Fibroblast of villous mesenchyme (primary cell): ENCODE measurements around the gene SPTB. TPM values are rescaled to one million over a fixed set of nuclear protein-coding genes. Genes with fewer than 3 reads are reported as not detected.

Source experiments
- DNase-seq: peaks from one replicate; pipeline ENCODE4 v3.0.0-alpha.2; 2010; ENCODE audit warnings: low read depth
- H3K4me3 ChIP-seq: 2 replicates; pipeline ENCODE4 v1.5.1; 2011; ENCODE audit warnings: low read depth, mild to moderate bottlenecking, low read length
- total RNA-seq: library from RNA; depleted of rRNA; stranded (reverse); fragments of >200 nt; gene quantifications from 2 replicates; pipeline ENCODE4 v1.2.3, GENCODE V29; 2012
- TF ChIP-seq, protein P1 (sequence below): IDR thresholded peaks from 2 replicates; pipeline ENCODE4 v1.5.1; 2012; ENCODE audit warnings: low read depth, mild to moderate bottlenecking, low read length; ENCODE audit not compliant: insufficient read depth

SPTB gene
- total RNA-seq, 1 donor, result under 0.01 TPM

DNA sequence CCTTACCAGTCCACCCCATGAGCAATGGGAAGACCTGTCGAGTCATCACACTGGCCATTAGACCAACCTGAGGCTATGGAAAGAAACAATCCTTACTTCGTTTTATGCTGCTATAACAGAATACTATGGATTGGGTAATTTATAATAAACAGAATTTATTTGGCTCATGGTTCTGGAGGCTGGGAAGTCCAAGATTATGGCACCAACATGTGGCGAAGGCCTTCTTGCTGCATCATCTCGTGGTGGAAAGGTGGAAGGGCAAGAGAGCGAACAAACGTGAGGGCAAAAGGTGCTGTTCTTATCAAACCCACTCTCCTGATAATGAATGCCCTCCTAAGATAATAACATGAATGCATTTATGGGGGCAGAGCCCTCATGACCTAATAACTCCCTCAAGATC is 9.6 kb upstream of the SPTB start:
- H3K4me3 ChIP-seq, result no peak overlapping the region
- TF ChIP-seq, protein P1, sequence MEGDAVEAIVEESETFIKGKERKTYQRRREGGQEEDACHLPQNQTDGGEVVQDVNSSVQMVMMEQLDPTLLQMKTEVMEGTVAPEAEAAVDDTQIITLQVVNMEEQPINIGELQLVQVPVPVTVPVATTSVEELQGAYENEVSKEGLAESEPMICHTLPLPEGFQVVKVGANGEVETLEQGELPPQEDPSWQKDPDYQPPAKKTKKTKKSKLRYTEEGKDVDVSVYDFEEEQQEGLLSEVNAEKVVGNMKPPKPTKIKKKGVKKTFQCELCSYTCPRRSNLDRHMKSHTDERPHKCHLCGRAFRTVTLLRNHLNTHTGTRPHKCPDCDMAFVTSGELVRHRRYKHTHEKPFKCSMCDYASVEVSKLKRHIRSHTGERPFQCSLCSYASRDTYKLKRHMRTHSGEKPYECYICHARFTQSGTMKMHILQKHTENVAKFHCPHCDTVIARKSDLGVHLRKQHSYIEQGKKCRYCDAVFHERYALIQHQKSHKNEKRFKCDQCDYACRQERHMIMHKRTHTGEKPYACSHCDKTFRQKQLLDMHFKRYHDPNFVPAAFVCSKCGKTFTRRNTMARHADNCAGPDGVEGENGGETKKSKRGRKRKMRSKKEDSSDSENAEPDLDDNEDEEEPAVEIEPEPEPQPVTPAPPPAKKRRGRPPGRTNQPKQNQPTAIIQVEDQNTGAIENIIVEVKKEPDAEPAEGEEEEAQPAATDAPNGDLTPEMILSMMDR, result no peak
- no peak for DNase-seq

DNA sequence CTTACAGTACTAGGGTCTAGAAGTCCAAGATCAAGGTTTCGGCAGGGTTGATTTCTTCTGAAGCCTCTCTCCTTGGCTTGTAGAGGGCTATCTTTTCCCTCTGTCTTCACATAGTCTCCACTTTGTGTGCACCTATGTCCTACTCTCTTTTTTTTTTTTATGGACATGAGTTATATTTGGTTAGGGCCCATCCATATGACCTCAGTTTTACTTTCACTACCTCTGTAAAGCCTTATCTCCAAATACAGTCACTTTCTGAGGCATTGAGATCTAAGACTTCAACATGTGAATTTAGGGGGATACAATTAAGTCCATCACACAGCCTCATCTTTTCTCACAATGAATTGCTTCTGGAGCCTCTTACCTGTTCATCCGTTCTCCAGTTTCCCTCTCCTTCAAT is 5.9 kb upstream of the SPTB start:
- TF ChIP-seq, protein P1, result no peak

DNA sequence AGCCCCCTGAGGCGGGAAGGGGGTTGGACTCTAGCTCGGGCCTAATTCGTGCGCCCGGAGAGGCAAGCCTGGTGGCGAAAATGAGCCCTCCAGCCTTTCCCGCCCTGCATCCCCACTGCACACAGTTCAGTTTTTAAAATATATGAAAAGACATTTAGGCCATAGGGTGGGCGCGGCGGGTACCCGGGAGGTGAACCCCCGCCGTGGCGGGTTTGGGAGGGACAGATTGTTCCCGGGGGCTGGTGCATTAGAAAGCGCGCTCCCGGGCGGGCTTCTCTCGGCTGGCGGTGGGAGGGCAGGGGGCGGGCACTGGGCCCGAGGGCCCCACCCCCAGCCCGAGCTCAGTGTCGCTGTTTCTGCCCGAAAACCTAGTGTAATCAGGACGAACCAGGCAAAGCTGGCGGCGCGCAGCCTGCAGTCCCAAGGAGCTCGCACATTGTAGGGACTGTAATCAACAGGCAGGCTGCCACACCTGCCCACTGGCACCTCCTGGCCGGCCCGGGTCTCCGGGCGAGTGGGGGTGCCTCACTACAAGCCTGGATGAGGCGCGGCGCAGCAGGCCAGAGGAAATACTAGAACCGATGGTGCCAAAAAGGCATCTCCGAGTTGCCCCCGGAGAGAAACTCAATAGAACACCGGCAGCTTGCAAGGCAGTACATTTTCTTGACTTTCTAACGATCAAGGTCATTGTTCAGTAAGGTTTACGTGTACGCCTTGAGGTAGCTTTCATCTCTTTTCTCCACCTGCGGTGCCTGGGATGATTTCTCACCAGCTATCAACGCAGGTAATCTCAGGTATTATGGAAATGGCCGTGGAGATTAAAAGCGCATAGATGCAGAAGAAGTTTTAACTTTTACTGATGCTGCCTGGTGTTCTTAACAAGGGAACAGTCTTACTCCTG is 764 bp upstream of the SPTB start:
- peak overlapping the region; percentile 45 for H3K4me3 ChIP-seq
- TF ChIP-seq, protein P1, result no peak
- DNase-seq, result no peak

More for the DNA sequence above, 5.9 kb upstream of the SPTB start:
- no peak for DNase-seq
- no peak overlapping the region for H3K4me3 ChIP-seq

DNA sequence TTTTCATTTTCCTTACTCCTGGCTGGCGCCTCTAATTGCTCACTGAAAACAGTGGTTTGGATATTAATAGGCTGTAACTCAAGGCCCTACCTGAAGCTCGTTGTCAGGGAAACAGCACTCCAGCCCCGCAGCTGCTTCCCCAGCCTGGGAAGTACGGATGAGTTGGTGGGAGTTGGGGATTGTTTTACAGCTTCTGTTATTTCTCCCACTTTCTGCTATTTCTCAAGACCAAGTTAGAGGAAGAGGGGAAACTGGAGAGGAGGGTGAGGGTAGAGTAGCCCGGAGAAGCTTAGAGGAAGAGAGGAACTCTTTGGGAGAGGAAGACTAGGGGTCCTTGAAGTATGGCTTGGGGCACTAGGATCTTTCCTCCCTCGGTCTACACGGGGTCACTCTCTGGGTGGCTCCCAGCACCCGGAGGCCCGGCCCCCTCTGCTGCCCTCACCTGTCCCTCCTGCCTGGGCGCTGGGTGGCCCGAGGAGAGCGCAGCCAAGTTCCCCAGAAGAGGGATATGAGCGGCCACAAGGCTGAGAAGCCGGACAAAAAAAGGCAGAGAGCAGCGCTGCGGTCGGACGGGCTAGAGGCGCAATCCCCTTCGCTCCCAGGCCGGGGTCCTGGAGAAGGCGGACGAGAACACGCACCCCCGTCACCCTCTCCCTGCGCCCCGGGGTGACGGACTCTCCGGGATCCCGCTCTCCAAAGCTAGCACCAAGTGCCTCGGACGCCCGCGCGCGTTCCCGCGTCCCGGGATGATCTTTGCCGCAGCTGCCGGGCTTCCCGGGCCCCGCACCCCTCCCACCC is 671 bp downstream of the SPTB start:
- no peak overlapping the region for H3K4me3 ChIP-seq
- no peak for DNase-seq
- TF ChIP-seq, protein P1, result no peak

DNA sequence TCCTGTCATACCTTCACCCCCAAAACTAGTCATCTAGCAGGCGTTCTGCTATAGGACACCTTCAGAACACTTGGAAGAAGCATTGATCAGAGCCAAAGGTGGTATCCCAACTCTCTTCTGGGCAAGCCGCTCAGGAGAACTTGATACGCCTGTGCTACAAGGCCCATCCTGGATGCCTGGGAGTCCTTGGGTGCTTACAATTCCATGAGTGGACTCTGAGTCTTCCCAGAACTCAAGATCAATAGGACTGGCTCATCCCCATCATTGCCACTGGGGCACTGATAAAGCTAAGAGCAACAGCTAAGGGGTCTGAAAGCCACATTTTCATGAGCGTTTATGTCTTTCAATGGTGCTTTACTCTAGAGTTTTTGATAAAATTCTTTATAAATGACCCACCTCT is 1.9 kb downstream of the SPTB start:
- no peak for DNase-seq
- no peak overlapping the region for H3K4me3 ChIP-seq
- TF ChIP-seq, protein P1, result no peak

DNA sequence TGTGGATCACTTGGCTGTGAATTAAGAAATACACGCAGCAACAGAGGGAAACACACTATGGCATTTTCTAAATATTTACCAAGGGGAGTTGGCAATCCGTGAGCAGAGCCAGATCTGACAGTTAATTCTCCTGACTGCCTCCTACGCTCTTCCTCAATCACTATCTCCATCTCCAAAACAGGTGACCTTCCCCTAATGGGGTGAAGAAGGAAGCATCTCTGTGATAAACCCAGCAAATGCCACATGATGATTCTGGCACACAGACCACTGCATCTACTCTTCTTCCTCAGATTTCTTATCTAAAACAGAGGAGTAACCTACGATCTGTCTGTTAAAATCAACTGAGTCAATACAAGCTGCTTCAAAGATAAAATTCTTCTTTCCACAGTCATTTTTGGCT is 4.4 kb downstream of the SPTB start:
- TF ChIP-seq, protein P1, result no peak
- H3K4me3 ChIP-seq, result no peak overlapping the region
- DNase-seq, result no peak
